Liver (tissue), 9 donors: ENCODE measurements around the gene CBL. TPM values are rescaled to one million over a fixed set of nuclear protein-coding genes. Genes with fewer than 3 reads are reported as not detected.

ENCODE experiments used
- DNase-seq: peaks from one replicate; pipeline ENCODE4 v3.0.0-alpha.2; 2017; ENCODE audit warnings: low spot score
- H3K27ac ChIP-seq, 2 donors: one replicate each; pipeline ENCODE4 v1.7.0; 2013; ENCODE audit warnings: inconsistent platforms in 2 of 2, low read length in 2 of 2, control low read depth in 1 of 2, low read depth in 1 of 2, mild to moderate bottlenecking in 1 of 2
- H3K27me3 ChIP-seq, 4 donors: one replicate each; pipeline versions ENCODE4 v1.6.1 to v1.7.0; 2013; ENCODE audit warnings: low read length in 3 of 4, inconsistent platforms in 1 of 4, mild to moderate bottlenecking in 1 of 4, moderate library complexity in 1 of 4; ENCODE audit not compliant: control insufficient read depth in 4 of 4, insufficient read depth in 4 of 4
- H3K36me3 ChIP-seq, 4 donors: one replicate each; pipeline versions ENCODE4 v1.6.1 to v1.7.0; 2013; ENCODE audit warnings: low read length in 3 of 4, mild to moderate bottlenecking in 3 of 4, low read depth in 1 of 4, moderate library complexity in 1 of 4; ENCODE audit not compliant: control insufficient read depth in 4 of 4, insufficient read depth in 3 of 4
- H3K4me1 ChIP-seq, 4 donors: one replicate each; pipeline versions ENCODE4 v1.6.1 to v1.7.0; 2013; ENCODE audit warnings: low read length in 3 of 4, mild to moderate bottlenecking in 3 of 4, moderate library complexity in 1 of 4; ENCODE audit not compliant: control insufficient read depth in 4 of 4, insufficient read depth in 4 of 4
- H3K4me3 ChIP-seq, 3 donors: one replicate each; pipeline versions ENCODE4 v1.6.1 to v1.7.0; 2013; ENCODE audit warnings: low read length in 3 of 3, control low read depth in 1 of 3, low read depth in 1 of 3, mild to moderate bottlenecking in 1 of 3
- H3K9ac ChIP-seq, 2 donors: one replicate each; pipeline ENCODE4 v1.7.0; 2013; ENCODE audit warnings: low read length in 2 of 2, mild to moderate bottlenecking in 2 of 2, moderate library complexity in 2 of 2, control low read depth in 1 of 2, low read depth in 1 of 2
- H3K9me3 ChIP-seq, 4 donors: one replicate each; pipeline versions ENCODE4 v1.6.1 to v1.7.0; 2013; ENCODE audit warnings: low read length in 3 of 4; ENCODE audit not compliant: control insufficient read depth in 4 of 4
- ATF3 ChIP-seq: IDR thresholded peaks from 2 replicates; pipeline ENCODE4 v1.6.1; 2016; ENCODE audit warnings: antibody characterized with exemption
- CTCF ChIP-seq: fragments of 150-350 bp; IDR thresholded peaks from 2 replicates; pipeline ENCODE4 v1.5.1; 2017; ENCODE audit warnings: improper control_type of control experiment, low read depth, low read length; ENCODE audit not compliant: missing input control
- EGR1 ChIP-seq, 2 donors: IDR thresholded peaks; 2 replicates each; pipeline ENCODE4 v1.6.1; 2016 to 2018; ENCODE audit warnings: antibody characterized with exemption in 2 of 2, low read depth in 2 of 2
- FOXA1 ChIP-seq: IDR thresholded peaks from 2 replicates; pipeline ENCODE4 v1.6.1; 2016; ENCODE audit warnings: antibody characterized with exemption
- FOXA2 ChIP-seq: IDR thresholded peaks from 2 replicates; pipeline ENCODE4 v1.6.1; 2016; ENCODE audit warnings: antibody characterized with exemption
- GABPA ChIP-seq, 2 donors: IDR thresholded peaks in 1 of 2; conservative IDR thresholded peaks in 1 of 2; 2 replicates each; pipeline ENCODE4 v1.6.1; 2016; ENCODE audit warnings: antibody characterized with exemption in 2 of 2, mild to moderate bottlenecking in 1 of 2, moderate library complexity in 1 of 2
- HNF4G ChIP-seq: IDR thresholded peaks from 2 replicates; pipeline ENCODE4 v1.6.1; 2016; ENCODE audit warnings: antibody characterized with exemption
- JUND ChIP-seq, 2 donors: IDR thresholded peaks; 2 replicates each; pipeline ENCODE4 v1.6.1; 2016; ENCODE audit warnings: antibody characterized with exemption in 2 of 2
- MAX ChIP-seq: IDR thresholded peaks from 2 replicates; pipeline ENCODE4 v1.6.1; 2016; ENCODE audit warnings: antibody characterized with exemption
- NR2F2 ChIP-seq: IDR thresholded peaks from 2 replicates; pipeline ENCODE4 v1.6.1; 2016; ENCODE audit warnings: antibody characterized with exemption
- RAD21 ChIP-seq, 2 donors: IDR thresholded peaks; 2 replicates each; pipeline ENCODE4 v1.6.1; 2016; ENCODE audit warnings: antibody characterized with exemption in 2 of 2, mild to moderate bottlenecking in 2 of 2
- REST ChIP-seq: IDR thresholded peaks from 2 replicates; pipeline ENCODE4 v1.6.1; 2016; ENCODE audit warnings: antibody characterized with exemption, mild to moderate bottlenecking
- RXRA ChIP-seq, 2 donors: IDR thresholded peaks; 2 replicates each; pipeline ENCODE4 v1.6.1; 2017 to 2018; ENCODE audit warnings: antibody characterized with exemption in 2 of 2, mild to moderate bottlenecking in 1 of 2
- SP1 ChIP-seq: IDR thresholded peaks from 2 replicates; pipeline ENCODE4 v1.6.1; 2018; ENCODE audit warnings: antibody characterized with exemption, mild to moderate bottlenecking
- TAF1 ChIP-seq: conservative IDR thresholded peaks from 2 replicates; pipeline ENCODE4 v1.6.1; 2016; ENCODE audit warnings: antibody characterized with exemption, mild to moderate bottlenecking
- YY1 ChIP-seq: IDR thresholded peaks from 2 replicates; pipeline ENCODE4 v1.6.1; 2016; ENCODE audit warnings: antibody characterized with exemption, mild to moderate bottlenecking
- ZBTB33 ChIP-seq: IDR thresholded peaks from 2 replicates; pipeline ENCODE4 v1.6.1; 2016; ENCODE audit warnings: antibody characterized with exemption
- WGBS: extraction: QIAGEN DNeasy Blood & Tissue Kit; methylation state at CpG from one replicate; pipeline ENCODE4 v1.1.7; 2013; 5-methylcytosine and 5-hydroxymethylcytosine counted together
- polyA plus RNA-seq, 2 donors: library from polyadenylated mRNA; stranded (reverse) in 1 of 2; unstranded in 1 of 2; fragments of 200-250 nt in 1 of 2; fragments of >200 nt in 1 of 2; fragmentation: Nextera tagmentation in 1 of 2; extraction: Ambion mirVana in 1 of 2; gene quantifications; one replicate each; pipeline versions ENCODE4 v1.2.1 to v1.2.3, GENCODE V29; 2013 to 2015
- total RNA-seq, 2 donors: library from RNA; depleted of rRNA; stranded (reverse); fragments of >200 nt; gene quantifications; one replicate each; pipeline ENCODE4 v1.2.3, GENCODE V29; 2014
- donor health status: healthy.
- donor health status: healthy.
- donor health status: healthy.
- donor health status: healthy.
- donor health status: healthy.

Gene CBL
- total and polyA plus RNA-seq, 4 donors, result 1.6 to 5.5 (median 3.5) TPM

GRCh38 chr11:119194811-119195440 lies 11.2 kb upstream of the CBL start:
- TF ChIP-seq HNF4G (no peak), MAX (no peak), REST (no peak), SP1 (no peak), JUND (IDR thresholded peaks at IDR 0.05) (no peak), EGR1 (IDR thresholded peaks at IDR 0.05; ENCODE audit: low read depth in 2 of 2) (no peak), GABPA (IDR thresholded peaks at IDR 0.05 in 1 of 2, conservative IDR thresholded peaks at IDR 0.05 in 1 of 2) (no peak), RXRA (IDR thresholded peaks at IDR 0.05) (no peak), YY1 (no peak), TAF1 (no peak), FOXA2 (no peak), NR2F2 (no peak)
- Histone ChIP-seq H3K27ac (no peak overlapping the region), H3K27me3 (no peaks in the 10 kb centered on the region), H3K9ac (no peak overlapping the region), H3K9me3 (no peaks in the 10 kb centered on the region), H3K4me3 (no peak overlapping the region), H3K36me3 (no peaks in the 10 kb centered on the region), H3K4me1 (peaks cover 0 to 5% (median 0%) of the 10 kb centered on the region in 4 donors)
- DNase-seq, result no peak
- WGBS, result 79% methylated on average over 7 of the region's 7 CpGs

GRCh38 chr11:119195680-119196079 lies 10.5 kb upstream of the CBL start:
- no peak for TF ChIP-seq ATF3
- no peak for TF ChIP-seq FOXA2
- no peak for TF ChIP-seq RAD21 (IDR thresholded peaks at IDR 0.05)
- no peak for TF ChIP-seq MAX
- no peak for TF ChIP-seq ZBTB33
- no peak for TF ChIP-seq NR2F2
- TF ChIP-seq YY1, result no peak
- no peak for TF ChIP-seq TAF1
- TF ChIP-seq CTCF, result no peak
- TF ChIP-seq JUND (IDR thresholded peaks at IDR 0.05), result no peak
- no peak for TF ChIP-seq FOXA1
- H3K9ac ChIP-seq, result no peak overlapping the region
- no peaks in the 10 kb centered on the region for H3K27me3 ChIP-seq
- peaks cover 0 to 5% (median 0%) of the 10 kb centered on the region in 4 donors for H3K4me1 ChIP-seq
- H3K4me3 ChIP-seq, result no peak overlapping the region
- H3K36me3 ChIP-seq, result no peaks in the 10 kb centered on the region
- 34% methylated on average over 6 of the region's 6 CpGs for WGBS
- DNase-seq, result no peak
- no peak overlapping the region for H3K27ac ChIP-seq
- H3K9me3 ChIP-seq, result no peaks in the 10 kb centered on the region
